Measurements from ENCODE around the gene MICALL2.

MICALL2 gene

GRCh38 chr7:1415389-1415990, 43.8 kb downstream of the MICALL2 start:
- no peak for DNase-seq (ENCODE audit: low spot score)

GRCh38 chr7:1413936-1414639, 45.2 kb downstream of the MICALL2 start:
- DNase-seq (ENCODE audit: low spot score), result no peak

GRCh38 chr7:1412322-1413261, 46.7 kb downstream of the MICALL2 start:
- DNase-seq (ENCODE audit: low spot score), result peak; percentile 99

- no peak for DNase-seq (ENCODE audit: low spot score)
Observed at GRCh38 chr7:1411414-1411813, 47.9 kb downstream of the MICALL2 start.

- DNase-seq (ENCODE audit: low spot score), result no peak
Observed at GRCh38 chr7:1410992-1411391, 48.3 kb downstream of the MICALL2 start.

- DNase-seq (ENCODE audit: low spot score), result no peak
Observed at GRCh38 chr7:1409555-1409954, 49.7 kb downstream of the MICALL2 start.

- no peak for DNase-seq (ENCODE audit: low spot score)
Observed at GRCh38 chr7:1408466-1408865, 50.8 kb downstream of the MICALL2 start.

- DNase-seq (ENCODE audit: low spot score), result no peak
Observed at GRCh38 chr7:1407892-1408291, 51.4 kb downstream of the MICALL2 start.

- DNase-seq (ENCODE audit: low spot score), result no peak
Observed at GRCh38 chr7:1404898-1405548, 54.2 kb downstream of the MICALL2 start.

- DNase-seq (ENCODE audit: low spot score), result no peak
Observed at GRCh38 chr7:1404460-1404809, 54.8 kb downstream of the MICALL2 start.

GRCh38 chr7:1403638-1404459, 55.4 kb downstream of the MICALL2 start:
- peak; percentile 70 for DNase-seq (ENCODE audit: low spot score)

- DNase-seq (ENCODE audit: low spot score), result no peak
Observed at GRCh38 chr7:1402791-1403637, 56.3 kb downstream of the MICALL2 start.

- DNase-seq (ENCODE audit: low spot score), result no peak
Observed at GRCh38 chr7:1402110-1402790, 57.0 kb downstream of the MICALL2 start.

GRCh38 chr7:1401011-1401410, 58.3 kb downstream of the MICALL2 start:
- no peak for DNase-seq (ENCODE audit: low spot score)

- DNase-seq (ENCODE audit: low spot score), result no peak
Observed at GRCh38 chr7:1400371-1400770, 58.9 kb downstream of the MICALL2 start.

- peak; percentile 66 for DNase-seq (ENCODE audit: low spot score)
Observed at GRCh38 chr7:1397491-1398327, 61.6 kb downstream of the MICALL2 start.

GRCh38 chr7:1396195-1396594, 63.1 kb downstream of the MICALL2 start:
- DNase-seq (ENCODE audit: low spot score), result no peak

GRCh38 chr7:1395211-1396070, 63.8 kb downstream of the MICALL2 start:
- DNase-seq (ENCODE audit: low spot score), result no peak
